CD4-positive, alpha-beta T cell treated with Interleukin-6 at 100 ng/mL for 8 hours (primary cell): ENCODE data around the gene RPP21.

Source experiments
- DNase-seq: peaks from one replicate; pipeline ENCODE4 v3.0.0-alpha.2; 2020; ENCODE audit warnings: mixed read lengths, low spot score

RPP21 gene

GRCh38 chr6:30344868-30345671 is at the start of gene RPP21:
TSS of gene RPP21 (plus strand) at chr6:30345156. CDS start at chr6:30345172, 16 bp downstream.
- DNase-seq: peak; percentile 85

DNA sequence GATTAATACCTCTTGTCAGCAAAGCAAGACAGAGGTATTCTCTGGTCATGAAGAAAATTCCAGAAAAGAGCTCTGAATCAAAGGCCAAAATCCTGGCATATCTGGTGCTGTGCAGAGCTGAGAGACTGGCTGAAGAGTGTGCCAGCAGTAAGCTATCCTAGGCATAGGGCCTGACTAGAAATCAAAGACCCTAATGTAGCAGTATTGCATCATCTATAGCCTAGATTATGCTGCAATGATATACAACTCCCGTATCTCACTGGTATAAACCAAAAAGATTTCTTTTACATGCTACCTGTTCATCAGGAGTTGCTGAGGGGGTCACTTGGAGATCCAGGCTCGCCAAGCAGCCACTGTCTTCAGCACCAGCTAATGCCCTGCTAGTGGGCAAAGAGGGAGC is 49.1 kb upstream of the RPP21 start:
- no peak for DNase-seq

DNA sequence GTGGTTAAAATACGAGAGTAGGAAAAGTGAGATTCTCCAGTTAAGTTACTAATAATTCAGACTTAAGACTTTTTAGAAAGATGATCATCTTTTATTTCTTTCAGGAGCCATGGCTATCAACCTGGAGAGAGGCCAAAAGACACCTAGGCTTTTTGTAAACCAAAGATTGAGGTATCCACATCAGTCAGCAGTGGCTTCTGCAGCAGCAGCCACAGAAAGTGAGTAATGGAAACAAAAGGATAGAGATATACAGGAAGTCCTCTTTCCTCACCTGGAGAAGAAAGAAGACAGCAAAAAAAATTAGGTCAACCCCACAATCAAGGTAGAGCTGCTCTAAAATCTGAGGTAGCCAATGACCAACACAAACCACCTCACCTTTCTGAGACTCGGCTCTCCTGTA is 41.0 kb upstream of the RPP21 start:
- no peak for DNase-seq

- no peak for DNase-seq
These were observed 33.9 kb upstream of the RPP21 start for GRCh38 chr6:30311101-30311500.

DNA sequence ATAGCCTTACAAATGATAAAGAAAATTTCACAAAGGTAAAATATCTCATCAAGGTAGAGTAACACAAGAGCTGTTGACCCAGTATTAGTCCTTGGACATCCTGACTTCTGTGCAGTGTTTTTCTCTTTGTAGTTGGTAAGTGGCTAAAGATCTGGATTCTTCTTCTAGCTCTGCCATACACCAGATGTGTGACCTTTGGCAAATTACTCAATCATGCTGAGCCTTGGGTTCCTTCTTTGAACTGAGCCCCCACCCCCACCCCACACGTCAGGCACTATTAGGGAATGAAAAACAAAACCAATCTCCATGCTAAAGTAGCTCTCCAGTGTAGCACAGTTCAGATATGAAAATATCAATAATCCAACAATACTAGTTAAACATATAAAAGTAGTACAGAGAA is 33.3 kb upstream of the RPP21 start:
- DNase-seq: no peak

GRCh38 chr6:30312266-30312665 is 32.7 kb upstream of the RPP21 start:
- DNase-seq: no peak

DNA sequence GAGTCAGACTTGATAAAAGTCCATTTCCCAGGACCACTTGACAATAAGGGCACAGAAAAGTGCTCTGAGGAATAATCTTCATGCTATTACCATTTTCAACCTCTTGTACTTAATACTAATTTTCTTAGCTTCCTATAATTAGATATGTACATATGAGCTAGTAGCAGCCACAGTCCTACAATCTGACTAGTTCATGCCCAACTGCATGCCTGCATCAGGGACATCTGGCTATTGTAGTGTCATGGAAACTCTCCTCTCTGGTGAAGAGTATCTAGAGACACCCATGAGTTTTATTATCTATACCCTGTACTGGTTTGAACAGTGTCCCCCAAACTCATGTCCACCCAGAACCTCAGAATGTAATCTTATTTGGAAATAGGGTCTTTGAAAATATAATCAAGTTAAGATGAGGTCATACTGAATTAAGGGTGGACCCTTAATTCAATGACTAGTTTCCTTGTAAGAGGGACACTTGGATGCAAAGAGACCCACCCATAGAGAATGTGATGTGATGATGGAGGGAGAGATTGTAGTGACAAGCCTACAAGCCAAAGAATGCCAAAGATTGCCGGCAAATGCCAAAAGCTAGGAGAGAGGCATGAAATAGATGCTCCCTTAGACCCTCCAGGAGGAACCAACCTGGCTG is 32.2 kb upstream of the RPP21 start:
- DNase-seq: no peak

GRCh38 chr6:30315156-30315555 is 29.8 kb upstream of the RPP21 start:
- DNase-seq: no peak

GRCh38 chr6:30317913-30318589 is 26.9 kb upstream of the RPP21 start:
- peak; percentile 11 for DNase-seq

GRCh38 chr6:30319146-30319835 is 25.7 kb upstream of the RPP21 start:
- DNase-seq: no peak

DNA sequence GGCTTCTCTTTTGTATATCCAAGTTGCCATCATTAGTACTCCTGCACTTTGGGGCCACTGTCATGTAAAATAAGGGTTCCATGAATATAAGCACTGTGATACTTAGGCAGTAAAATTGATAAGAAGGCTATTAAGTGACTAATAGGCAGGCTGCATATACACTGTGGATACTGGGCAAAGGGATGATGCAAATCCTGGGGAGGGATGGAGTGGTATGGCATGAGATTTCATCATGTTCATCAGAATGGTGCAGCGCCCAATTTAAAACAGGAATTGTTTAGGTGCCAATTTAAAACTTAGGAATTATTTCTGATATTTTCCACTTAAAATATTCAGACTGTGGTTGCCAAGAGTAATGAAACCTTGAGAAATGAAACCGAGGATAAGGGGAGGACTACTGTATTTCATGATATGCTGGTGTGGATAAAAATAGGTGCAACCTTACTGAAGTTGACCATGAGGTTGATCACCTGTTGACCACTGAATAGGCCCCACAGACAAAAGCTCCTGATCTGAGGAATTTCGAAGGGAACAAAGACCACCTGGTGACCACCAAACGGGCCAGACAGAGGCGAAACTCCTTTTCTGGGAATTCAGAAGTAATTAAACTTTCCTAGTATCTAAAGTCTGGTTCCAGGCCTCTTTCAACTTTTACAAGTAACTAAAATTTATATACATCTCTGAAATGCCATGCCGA is 23.1 kb upstream of the RPP21 start:
- no peak for DNase-seq

- no peak for DNase-seq
These were observed 22.1 kb upstream of the RPP21 start for GRCh38 chr6:30322527-30323501.

GRCh38 chr6:30323806-30324205 is 21.1 kb upstream of the RPP21 start:
- DNase-seq: no peak

DNA sequence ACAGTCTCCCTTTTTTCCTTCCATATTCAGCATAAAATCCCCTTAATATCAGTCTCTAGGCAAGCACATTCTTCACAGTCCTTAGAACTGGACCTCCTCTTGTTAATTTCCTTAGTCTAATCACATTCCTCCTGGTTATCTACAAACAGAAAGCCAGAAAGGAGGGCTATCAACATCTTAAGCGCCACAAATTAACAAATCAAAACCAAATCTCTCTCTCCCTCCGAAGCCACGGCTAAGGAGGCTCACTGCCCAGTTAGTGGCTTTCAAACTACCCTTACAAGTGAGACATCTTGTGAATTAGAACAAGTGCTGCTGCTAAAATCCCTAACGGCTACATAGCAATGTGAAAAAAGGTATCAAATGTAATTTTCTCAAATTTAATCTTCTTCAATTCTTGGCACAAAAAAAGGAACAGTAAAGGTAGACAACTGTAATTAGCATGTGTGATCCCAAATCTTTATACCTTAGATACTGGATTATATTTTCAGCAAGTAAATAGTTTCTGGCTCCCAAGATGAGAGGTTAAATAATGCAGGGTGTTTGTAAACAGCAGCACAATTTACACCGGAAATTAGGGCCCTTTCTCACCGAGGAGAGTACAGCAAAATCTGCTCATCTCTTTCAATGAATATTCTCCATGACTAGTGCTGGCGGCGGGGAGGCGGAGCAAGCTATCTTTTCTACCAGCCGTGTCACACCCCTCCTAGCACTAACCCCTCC is 19.6 kb upstream of the RPP21 start:
- peak; percentile 73 for DNase-seq

- DNase-seq: peak; percentile 65
These were observed 19.0 kb upstream of the RPP21 start for GRCh38 chr6:30325873-30326525.

DNA sequence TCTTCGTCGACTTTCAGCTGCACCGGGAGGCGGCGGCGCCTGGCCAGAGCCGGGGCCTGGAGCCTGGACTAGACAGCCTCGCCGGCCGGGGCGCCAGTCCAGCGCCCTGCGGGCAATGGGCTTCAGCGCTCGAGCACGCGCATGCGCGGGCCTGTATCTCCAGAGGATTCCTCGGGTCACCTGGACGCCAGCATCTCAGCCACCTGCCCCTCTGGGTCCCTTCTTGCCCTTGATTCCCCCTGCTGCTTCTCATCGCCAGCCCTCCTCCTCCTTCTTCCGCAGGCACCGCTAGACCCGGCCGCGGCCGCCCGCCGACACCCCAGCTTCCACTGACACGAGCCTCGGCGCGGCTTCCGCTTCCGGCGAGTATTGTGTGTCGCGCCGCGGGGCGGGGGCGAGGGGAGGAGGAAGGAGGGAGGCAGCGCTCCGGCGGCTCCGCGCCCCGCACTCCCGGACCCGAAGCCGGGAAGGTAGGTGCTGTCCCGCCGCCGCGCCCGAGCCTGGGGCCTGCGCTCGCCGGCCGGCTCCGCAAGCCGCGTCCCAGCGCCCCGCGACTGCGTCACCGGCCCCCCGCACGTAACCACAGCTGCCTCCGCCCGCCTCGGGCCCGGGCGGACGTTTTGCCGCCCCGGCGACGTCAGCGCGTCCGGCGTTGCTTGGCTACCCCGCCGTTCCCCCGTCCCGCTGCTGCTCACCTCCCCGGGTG is 18.3 kb upstream of the RPP21 start, which contains the start of gene TRIM39:
TSS of gene TRIM39 (plus strand) at position 402 of the 706 bp plus-strand sequence. CDS start 2,391 bp downstream, outside the sequence.
- peak; percentile 81 for DNase-seq

- DNase-seq: no peak
These were observed 17.7 kb upstream of the RPP21 start for GRCh38 chr6:30327232-30327746.

- no peak for DNase-seq
These were observed 16.6 kb upstream of the RPP21 start for GRCh38 chr6:30328397-30328796.
